Activated naive CD4-positive, alpha-beta T cell (primary cell): ENCODE data around the gene SMIM7.

Experiments used
- DNase-seq, 4 experiments: peaks; one replicate each; lab custom pipeline; 2025; lab: John Stamatoyannopoulos, UW

The SMIM7 gene

DNA sequence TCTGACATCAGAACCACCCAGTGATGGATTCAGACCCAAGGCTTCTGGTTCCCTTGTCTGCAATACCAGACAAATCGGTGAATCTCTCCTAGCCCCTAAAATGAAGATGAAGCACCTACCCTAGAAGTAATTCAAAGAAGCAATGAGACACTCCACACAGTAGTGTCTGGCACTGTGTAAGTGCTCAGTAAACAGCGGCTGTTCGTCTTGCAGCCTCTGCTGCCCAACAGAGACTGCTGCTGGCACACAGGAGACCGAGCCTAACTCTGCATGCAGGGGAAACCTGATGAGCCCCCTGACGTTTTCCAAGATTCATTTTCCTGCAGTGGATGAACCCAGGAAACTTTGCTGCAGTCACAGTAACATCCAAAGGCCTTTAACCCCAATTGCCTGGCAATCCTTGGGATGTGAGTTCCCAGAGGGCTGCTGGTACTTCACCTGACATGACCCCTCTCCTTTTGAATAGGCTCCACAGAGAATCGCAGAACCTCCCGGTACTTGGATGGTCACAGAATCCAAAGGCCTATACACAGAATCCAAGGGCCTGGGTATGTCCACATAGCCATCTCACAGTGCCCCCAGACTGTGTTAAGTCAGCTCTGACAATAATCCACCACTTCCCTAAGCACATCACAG, 38.7 kb downstream of the SMIM7 start:
- no peak for DNase-seq

GRCh38 chr19:16620584-16620983, 39.4 kb downstream of the SMIM7 start:
- DNase-seq = no peak

DNA sequence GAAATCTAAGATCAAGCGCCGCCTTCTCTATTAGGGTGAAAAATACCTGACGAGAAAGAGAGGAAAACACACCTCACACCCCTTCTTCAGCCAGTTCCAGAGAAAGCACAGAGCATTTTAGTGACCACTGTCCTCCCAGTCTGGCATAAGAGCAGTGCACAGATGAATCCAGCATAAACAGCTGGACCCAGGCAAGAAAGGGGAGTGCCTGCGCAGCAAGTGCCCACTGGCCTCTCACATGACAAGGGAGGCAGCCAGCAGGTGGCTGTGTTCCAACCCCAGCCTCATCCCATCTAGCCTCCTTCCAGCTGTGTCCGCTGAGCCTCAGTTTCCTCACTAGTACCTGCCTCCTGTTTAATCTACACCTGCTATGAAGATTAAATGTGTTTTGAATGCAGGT, 39.9 kb downstream of the SMIM7 start:
- DNase-seq = no peak

DNA sequence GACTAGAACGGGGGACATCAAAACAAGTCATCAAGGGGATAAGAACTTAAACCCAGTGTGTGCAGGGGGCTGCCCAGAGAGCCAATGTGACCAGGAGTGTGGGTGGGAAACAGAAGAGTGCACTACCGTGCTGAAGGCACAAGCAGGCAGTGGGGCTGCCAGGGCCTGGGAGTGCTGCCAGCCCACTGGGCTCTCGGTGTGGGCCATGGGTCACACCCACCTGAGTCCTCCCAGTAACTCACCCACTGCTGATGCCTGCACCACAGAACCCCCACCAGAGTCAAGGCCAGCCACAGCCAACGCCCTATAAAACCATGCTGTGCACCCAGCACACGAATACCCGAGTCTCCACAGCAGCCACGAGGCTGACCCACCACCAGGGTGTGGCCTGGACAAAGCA, 40.5 kb downstream of the SMIM7 start:
- DNase-seq = no peak

DNA sequence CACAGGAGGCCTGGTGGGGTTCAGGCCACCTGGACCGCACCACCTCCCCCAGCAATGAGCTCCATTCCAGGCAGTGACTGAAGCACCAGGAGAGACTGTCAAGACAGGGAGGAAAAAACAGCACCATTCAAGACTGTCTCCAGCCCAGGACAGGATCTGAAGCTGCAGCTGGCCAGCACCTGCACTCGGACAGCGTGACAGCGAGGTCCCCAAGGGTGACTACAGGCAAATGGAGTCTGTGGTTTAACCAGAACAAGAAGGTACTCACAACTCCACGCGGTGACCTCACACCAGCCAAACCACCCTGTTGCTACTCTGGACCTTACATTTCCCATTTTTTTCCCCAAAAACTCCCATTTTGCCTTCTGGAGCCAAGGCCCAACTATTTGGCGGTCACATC, 41.7 kb downstream of the SMIM7 start:
- DNase-seq = no peak

GRCh38 chr19:16615808-16616207, 44.1 kb downstream of the SMIM7 start:
- DNase-seq = no peak

- DNase-seq = no peak
Observed at GRCh38 chr19:16614941-16615340, 45.0 kb downstream of the SMIM7 start.

GRCh38 chr19:16613841-16614240, 46.1 kb downstream of the SMIM7 start:
- DNase-seq = no peak

DNA sequence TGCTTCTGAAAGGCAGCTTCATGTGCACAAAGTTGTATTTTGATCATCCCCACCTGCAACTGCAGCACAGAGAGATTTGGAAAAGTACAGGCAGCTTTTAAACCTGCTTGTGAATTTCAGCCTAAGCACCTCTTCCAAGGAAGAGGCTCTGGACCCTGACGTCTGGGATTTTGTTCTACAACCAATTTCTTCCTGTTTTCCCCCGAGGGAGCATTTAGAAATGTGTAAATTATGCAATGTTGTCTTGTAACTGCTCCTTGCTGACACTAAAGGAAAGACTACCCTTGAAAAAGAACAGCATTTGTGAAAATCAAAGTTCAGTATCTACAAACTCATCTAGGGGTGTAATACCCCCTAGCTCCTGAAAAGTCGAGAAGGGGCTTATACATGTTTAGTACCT, 47.3 kb downstream of the SMIM7 start:
- no peak for DNase-seq

GRCh38 chr19:16611121-16611520, 48.8 kb downstream of the SMIM7 start:
- no peak for DNase-seq

GRCh38 chr19:16609511-16610200, 50.3 kb downstream of the SMIM7 start:
- no peak for DNase-seq

DNA sequence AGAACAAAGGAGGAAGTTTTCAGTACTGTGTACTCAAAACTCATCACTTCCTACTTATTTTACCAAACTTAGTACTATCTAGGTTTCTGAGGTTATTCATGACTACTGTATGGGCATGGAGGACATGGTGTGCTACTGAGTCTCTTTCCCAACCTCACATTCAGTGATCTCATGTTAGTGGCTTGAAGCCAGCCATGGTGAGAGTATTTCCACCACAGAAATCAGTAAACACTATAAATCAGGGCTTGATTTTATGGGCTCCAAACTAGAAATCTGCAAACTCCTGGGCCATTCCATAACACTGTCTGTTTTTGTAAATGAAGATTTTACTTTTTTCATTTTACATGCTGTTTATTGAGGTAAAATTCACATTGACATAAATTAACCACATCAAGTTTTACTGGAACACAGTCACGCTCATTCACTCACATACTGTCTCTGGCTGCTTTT, 51.6 kb downstream of the SMIM7 start:
- no peak for DNase-seq

DNA sequence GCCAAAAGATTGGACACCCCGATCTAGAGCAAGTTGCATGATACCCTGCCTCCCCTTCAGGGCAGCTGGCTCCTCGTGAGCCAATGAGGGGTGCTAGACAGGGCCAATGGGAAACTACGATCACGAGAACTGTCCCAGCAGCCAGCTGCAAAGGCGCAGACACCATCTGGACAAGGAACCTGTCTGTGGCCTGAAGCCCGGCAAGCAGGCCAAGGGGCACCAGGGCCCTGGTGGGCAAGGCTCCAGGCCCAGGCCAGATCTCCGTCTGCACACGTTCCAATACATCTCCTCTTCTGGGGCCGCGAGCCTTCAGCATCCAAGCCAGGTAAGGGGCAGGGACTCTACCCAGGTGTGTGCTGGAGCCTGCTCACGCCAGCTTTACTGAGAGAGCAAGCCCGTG, 52.1 kb downstream of the SMIM7 start:
- no peak for DNase-seq

DNA sequence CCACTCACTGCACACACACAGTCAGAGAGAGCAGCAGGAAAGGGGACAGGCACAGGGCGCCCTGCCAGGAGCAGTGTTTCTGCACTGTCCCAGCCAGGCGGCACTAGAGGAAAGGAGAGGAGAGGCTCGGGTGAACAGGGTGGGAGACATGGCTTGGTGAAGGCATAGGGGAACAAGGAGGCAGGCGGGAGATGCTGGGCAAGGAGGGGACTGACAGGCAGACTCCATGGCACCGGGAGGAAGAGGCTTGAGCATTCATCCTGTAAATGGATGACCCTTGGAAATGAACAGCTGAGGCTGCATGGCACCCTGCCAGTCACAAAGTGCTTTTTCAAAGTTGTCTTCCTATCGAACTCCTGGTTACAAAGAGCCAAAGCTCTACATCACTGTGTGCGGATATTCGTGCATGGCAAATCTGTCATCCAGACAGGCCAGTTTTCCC, 54.4 kb downstream of the SMIM7 start:
- DNase-seq = no peak

DNA sequence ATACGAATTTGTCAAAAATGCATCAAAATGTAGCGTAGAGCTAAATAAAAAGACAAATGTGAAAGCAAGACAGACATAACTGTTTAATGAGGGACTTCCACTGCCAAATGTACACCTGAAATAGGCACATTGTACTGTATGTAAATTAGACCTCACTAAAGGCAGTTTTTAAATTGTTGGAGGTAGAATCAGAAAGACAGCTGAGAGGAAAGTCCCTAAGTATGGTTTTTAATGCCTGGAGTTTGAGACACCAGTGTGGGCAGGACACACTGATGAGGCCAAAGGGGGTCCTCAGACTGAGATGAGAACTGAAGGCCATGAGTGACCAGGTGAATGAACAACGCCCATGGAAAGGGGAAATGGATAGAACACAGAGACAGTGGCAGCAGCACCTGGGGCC, 54.8 kb downstream of the SMIM7 start:
- no peak for DNase-seq

DNA sequence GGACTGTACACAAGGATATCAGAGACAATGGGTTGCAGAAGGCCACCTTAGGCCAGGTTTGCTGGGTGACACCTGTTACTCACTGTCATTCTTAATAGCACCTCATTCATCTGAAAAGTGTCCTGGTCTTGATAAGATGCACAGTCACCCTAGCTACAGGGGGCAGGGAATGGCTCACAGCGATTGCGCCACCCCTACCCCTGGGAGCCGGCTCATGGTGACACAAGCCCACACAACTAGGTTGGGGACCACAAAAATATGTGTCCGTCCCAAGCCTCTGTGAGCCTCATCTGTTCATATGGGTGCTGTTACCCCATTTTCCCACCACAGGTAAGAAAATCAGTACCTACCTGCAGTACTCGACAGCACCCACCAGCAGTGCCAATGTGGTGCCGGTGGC, 55.3 kb downstream of the SMIM7 start:
- DNase-seq = no peak

GRCh38 chr19:16603090-16603489, 56.9 kb downstream of the SMIM7 start:
- no peak for DNase-seq

DNA sequence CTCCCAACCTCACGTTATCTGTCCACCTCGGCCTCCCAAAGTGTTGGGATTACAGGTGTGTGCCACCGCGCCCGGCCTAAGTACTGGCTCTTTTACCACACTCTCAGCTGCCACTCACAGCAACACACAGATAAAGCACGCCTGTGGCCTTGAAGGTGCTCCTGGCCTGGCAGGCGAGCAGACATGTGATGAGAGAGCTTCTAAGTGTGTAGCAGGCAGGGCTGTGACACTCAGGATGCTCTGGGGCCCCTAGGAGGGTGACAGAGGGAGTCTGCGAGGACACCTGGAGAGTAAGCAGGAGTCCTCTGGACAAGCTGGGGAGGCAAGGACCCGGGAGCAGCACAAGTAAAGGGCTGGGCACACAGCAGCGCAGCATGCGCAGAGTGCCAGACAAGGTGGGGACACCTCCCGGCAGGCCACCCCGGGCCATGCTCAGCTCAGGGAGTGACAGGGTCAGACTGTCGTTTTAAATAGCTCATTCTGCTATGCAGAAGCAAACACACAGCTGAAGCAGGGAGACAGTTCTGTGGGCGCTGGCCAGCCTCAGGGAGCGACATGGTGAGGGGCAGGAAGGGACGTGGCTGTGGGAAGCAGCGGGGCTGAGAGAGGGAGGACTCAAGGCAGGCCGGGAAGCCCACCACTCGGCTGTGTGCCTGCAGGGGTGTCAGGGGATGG, 58.4 kb downstream of the SMIM7 start:
- DNase-seq = no peak

DNA sequence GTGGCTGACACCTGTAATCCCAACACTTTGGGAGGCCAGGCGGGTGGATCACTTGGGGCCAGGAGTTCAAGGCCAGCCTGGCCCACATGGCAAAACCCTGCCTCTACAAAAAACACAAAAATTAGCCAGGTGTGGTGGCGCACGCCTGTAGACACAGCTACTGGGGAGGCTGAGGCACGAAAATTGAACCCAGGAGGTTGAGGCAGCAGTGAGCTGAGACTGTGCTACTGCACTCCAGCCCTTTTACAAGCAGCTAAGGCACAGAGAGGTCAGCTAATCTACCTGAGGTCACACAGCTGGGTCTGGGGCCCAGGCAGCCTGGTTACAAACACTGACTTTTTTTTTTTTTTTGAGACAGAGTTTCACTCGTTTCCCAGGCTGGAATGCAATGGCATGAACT, 59.1 kb downstream of the SMIM7 start:
- no peak for DNase-seq

DNA sequence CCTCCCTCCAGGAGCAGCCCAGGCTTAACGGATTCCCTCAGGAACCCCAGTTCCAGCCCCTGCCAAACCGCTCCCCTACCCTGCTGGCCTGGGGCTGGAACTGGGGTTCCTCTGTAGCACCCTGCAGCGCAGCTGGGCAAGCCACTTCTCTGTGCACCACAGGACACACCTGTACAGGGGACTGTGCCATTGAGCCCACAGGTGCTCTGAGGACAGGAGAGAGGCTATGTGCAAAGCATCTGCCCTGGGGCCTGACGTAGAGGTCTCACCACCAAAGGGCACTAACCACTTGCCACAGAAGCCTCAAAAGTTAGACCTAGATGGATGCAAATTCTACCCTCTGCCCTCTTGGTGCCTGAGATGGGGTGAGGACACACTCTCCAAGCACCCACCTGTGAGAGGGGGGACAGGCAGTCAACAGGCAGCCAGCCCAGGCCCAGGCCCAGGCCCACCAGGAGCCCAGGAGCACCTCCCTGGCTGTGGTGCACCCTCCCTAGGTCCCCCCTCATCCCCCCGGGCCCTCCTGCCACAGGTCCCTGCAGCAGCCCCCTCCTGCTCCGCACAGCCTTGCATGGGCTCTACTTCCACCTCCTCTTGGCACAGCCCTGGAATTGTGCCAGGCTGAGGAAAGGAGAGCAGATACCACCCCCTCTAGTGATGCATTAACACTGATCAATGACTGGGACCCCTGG, 60.1 kb downstream of the SMIM7 start:
- DNase-seq = no peak

DNA sequence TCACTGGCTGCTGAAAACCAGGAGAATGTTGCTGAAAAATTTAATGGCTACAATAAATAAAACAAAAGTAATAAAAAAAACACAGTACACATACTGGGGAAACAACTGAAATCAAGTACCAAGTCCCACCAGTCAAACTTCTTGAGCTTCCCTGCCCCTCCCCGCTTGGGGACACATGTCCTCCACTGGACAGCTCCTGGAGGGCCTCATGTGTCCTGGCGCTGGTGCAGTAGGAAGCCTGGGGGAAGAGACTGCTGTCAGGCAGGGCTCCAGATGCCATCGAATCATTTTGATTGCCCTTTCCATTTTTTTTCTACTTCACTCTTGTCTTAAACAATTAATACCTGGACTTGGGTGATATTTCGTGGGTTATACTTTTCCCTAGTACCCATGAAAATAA, 61.1 kb downstream of the SMIM7 start:
- no peak for DNase-seq

DNA sequence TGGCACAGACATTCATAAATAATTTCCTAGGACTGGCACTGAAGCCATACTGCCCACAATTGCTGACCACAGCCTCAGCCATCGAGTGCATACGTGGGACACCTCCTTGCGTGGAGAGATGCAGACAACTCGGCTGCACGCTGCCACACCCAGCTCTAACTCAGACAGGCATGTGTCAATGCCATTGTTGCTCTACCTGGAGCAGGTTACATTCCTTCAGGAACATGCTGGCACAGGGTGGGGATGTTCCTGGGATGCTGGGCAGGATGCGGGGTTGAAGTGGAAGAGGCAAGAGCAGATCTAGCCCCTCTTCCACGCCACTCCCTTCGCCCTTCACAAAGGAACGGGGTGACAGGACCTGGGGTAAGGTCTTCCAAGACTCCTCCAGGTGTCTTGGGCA, 63.5 kb downstream of the SMIM7 start:
- no peak for DNase-seq
